Astrocyte of the spinal cord (primary cell): ENCODE measurements around the gene DDIT4.
"Not testable (repeated sequence)": the region's sequence is repeated elsewhere in the genome, so short reads cannot be mapped to it uniquely, and the experiment has no call there.

ENCODE experiments used
- DNase-seq: peaks from one replicate; pipeline ENCODE4 v3.0.0; 2011; ENCODE audit warnings: low read depth, low spot score
- H3K4me3 ChIP-seq: 2 replicates; pipeline ENCODE4 v1.5.1; 2011; ENCODE audit warnings: low read depth, mild to moderate bottlenecking, low read length, moderate library complexity
- CTCF ChIP-seq: IDR thresholded peaks from 2 replicates; pipeline ENCODE4 v1.5.1; 2012; ENCODE audit warnings: low read depth, mild to moderate bottlenecking, low read length, inconsistent platforms
- in situ Hi-C: cut with HindIII; loops from 2 replicates; pipeline ENCODE4 v1.10.0; 2017; ENCODE audit warnings: low sequenced_read_pairs

DDIT4 gene

GRCh38 chr10:72241691-72242252 lies 32.0 kb upstream of the DDIT4 start:
- TF ChIP-seq CTCF: no peak
- H3K4me3 ChIP-seq: no peak overlapping the region
- in situ Hi-C loops: no loop called here
- no peak for DNase-seq

- H3K4me3 ChIP-seq: no peak overlapping the region
- peak; percentile 61 for DNase-seq
- TF ChIP-seq CTCF: no peak
- in situ Hi-C loops: no loop called here
These were observed 31.0 kb upstream of the DDIT4 start for GRCh38 chr10:72242675-72243074.

- peak; percentile 33 for TF ChIP-seq CTCF
- DNase-seq: peak; percentile 86
- in situ Hi-C loops: no loop called here
- H3K4me3 ChIP-seq: no peak overlapping the region
These were observed 29.8 kb upstream of the DDIT4 start for GRCh38 chr10:72243822-72244437.

- H3K4me3 ChIP-seq: no peak overlapping the region
- TF ChIP-seq CTCF: no peak
- DNase-seq: no peak
- in situ Hi-C loops: no loop called here
These were observed 29.1 kb upstream of the DDIT4 start for GRCh38 chr10:72244573-72245038.

- no peak for DNase-seq
- TF ChIP-seq CTCF: no peak
- H3K4me3 ChIP-seq: no peak overlapping the region
- in situ Hi-C loops: no loop called here
These were observed 27.7 kb upstream of the DDIT4 start for GRCh38 chr10:72245949-72246525.

GRCh38 chr10:72248468-72249151 lies 25.1 kb upstream of the DDIT4 start:
- in situ Hi-C loops: no loop called here
- no peak for TF ChIP-seq CTCF
- H3K4me3 ChIP-seq: no peak overlapping the region
- DNase-seq: peak; percentile 85

GRCh38 chr10:72249176-72249862 lies 24.4 kb upstream of the DDIT4 start:
- H3K4me3 ChIP-seq, in situ Hi-C loops, DNase-seq: not testable (repeated sequence)
